MM.1S (cell line): ENCODE measurements around the gene TRAPPC8.
"Not testable (repeated sequence)": the region's sequence is repeated elsewhere in the genome, so short reads cannot be mapped to it uniquely, and the experiment has no call there.

Experiments
- CTCF ChIP-seq: fragments of 300-600 bp; sonication (generic); IDR thresholded peaks from 2 replicates; pipeline ENCODE4 v1.5.1; 2016; ENCODE audit warnings: antibody characterized with exemption, low read length, mixed read lengths
- EZH2phosphoT487 ChIP-seq: fragments of 300-600 bp; sonication (generic); IDR thresholded peaks from 2 replicates; pipeline ENCODE4 v1.6.1; 2018; ENCODE audit warnings: antibody characterized with exemption, low read length

GRCh38 chr18:31919366-31919765, 23.6 kb downstream of the TRAPPC8 start:
- not testable (repeated sequence) for TF ChIP-seq CTCF, EZH2phosphoT487
